ENCODE measurements around the gene PRDM8.

Gene PRDM8

GRCh38 chr4:80231180-80231579, 33.9 kb downstream of the PRDM8 start:
- no peak for DNase-seq

GRCh38 chr4:80232707-80233370, 35.5 kb downstream of the PRDM8 start:
- no peak for DNase-seq

GRCh38 chr4:80233390-80233789, 36.1 kb downstream of the PRDM8 start:
- DNase-seq: no peak

GRCh38 chr4:80235451-80235850, 38.1 kb downstream of the PRDM8 start:
- peak; percentile 64 for DNase-seq

- peak; percentile 98 for DNase-seq
These were observed 40.7 kb downstream of the PRDM8 start for GRCh38 chr4:80237992-80238391.

- DNase-seq: peak; percentile 87
These were observed 42.3 kb downstream of the PRDM8 start for GRCh38 chr4:80239480-80240150.

- peak; percentile 92 for DNase-seq
These were observed 43.7 kb downstream of the PRDM8 start for GRCh38 chr4:80240976-80241375.

- no peak for DNase-seq
These were observed 46.1 kb downstream of the PRDM8 start for GRCh38 chr4:80243274-80244018.

- peak; percentile 42 for DNase-seq
These were observed 50.2 kb downstream of the PRDM8 start for GRCh38 chr4:80247484-80247883.

- peak; percentile 88 for DNase-seq
These were observed 51.8 kb downstream of the PRDM8 start for GRCh38 chr4:80249144-80249543.

GRCh38 chr4:80252427-80252826, 55.1 kb downstream of the PRDM8 start:
- DNase-seq: no peak

- no peak for DNase-seq
These were observed 55.6 kb downstream of the PRDM8 start for GRCh38 chr4:80252953-80253352.

GRCh38 chr4:80253510-80253909, 56.2 kb downstream of the PRDM8 start:
- DNase-seq: no peak

Data from fibroblast of upper back skin (primary cell).